MM.1S (cell line): ENCODE measurements around the gene SOX2.

Experiments
- DNase-seq: peaks from one replicate; pipeline ENCODE4 v3.0.0-alpha.2; 2015
- H2AFZ ChIP-seq: fragments of 300-600 bp; sonication (generic); 2 replicates; pipeline ENCODE4 v1.6.0; 2016; ENCODE audit warnings: antibody characterized with exemption, low read length
- H3F3A ChIP-seq: fragments of 300-600 bp; sonication (generic); 2 replicates; pipeline ENCODE4 v1.6.1; 2016; ENCODE audit warnings: mild to moderate bottlenecking, antibody characterized with exemption, low read length, moderate library complexity, mixed read lengths; ENCODE audit not compliant: insufficient read depth
- H3K27ac ChIP-seq: fragments of 300-600 bp; sonication (generic); 2 replicates; pipeline ENCODE4 v1.5.1; 2016; ENCODE audit warnings: mild to moderate bottlenecking, low read length
- H3K27me3 ChIP-seq: fragments of 300-600 bp; sonication (generic); replicated peaks from 2 replicates; pipeline ENCODE4 v1.6.0; 2016; ENCODE audit warnings: low read length; ENCODE audit not compliant: insufficient read depth
- H3K36me3 ChIP-seq: fragments of 300-600 bp; sonication (generic); replicated peaks from 2 replicates; pipeline ENCODE4 v1.6.1; 2016; ENCODE audit warnings: mild to moderate bottlenecking, low read length, mixed read lengths; ENCODE audit not compliant: insufficient read depth
- H3K4me1 ChIP-seq: fragments of 300-600 bp; sonication (generic); 2 replicates; pipeline ENCODE4 v1.6.1; 2016; ENCODE audit warnings: low read length, mixed read lengths
- H3K4me2 ChIP-seq: fragments of 300-600 bp; sonication (generic); 2 replicates; pipeline ENCODE4 v1.6.0; 2016; ENCODE audit warnings: low read depth, low read length
- H3K4me3 ChIP-seq: fragments of 300-600 bp; sonication (generic); 2 replicates; pipeline ENCODE4 v1.5.1; 2016; ENCODE audit warnings: low read length, mixed read lengths
- H3K79me2 ChIP-seq: fragments of 300-600 bp; sonication (generic); 2 replicates; pipeline ENCODE4 v1.6.1; 2016; ENCODE audit warnings: mixed run types, low read length, mixed read lengths
- H3K9ac ChIP-seq: fragments of 300-600 bp; sonication (generic); 2 replicates; pipeline ENCODE4 v1.6.1; 2016; ENCODE audit warnings: low read length, mixed read lengths
- H3K9me2 ChIP-seq: fragments of 300-600 bp; sonication (generic); replicated peaks from 2 replicates; pipeline ENCODE4 v1.6.1; 2016; ENCODE audit warnings: mild to moderate bottlenecking, low read length, mixed read lengths; ENCODE audit not compliant: insufficient read depth
- H3K9me3 ChIP-seq: fragments of 300-600 bp; sonication (generic); replicated peaks from 2 replicates; pipeline ENCODE4 v1.6.1; 2016; ENCODE audit warnings: mild to moderate bottlenecking, low read length, mixed read lengths; ENCODE audit not compliant: insufficient read depth
- H4K20me1 ChIP-seq: fragments of 300-600 bp; sonication (generic); 2 replicates; pipeline ENCODE4 v1.6.1; 2016; ENCODE audit warnings: mild to moderate bottlenecking, low read length, moderate library complexity, mixed read lengths; ENCODE audit not compliant: insufficient read depth
- EZH2 ChIP-seq: fragments of 300-600 bp; sonication (generic); optimal IDR thresholded peaks from 2 replicates; pipeline ENCODE3; 2017; ENCODE audit warnings: low read depth, mild to moderate bottlenecking, antibody characterized with exemption, low read length, mixed read lengths
- EZH2phosphoT487 ChIP-seq: fragments of 300-600 bp; sonication (generic); IDR thresholded peaks from 2 replicates; pipeline ENCODE4 v1.6.1; 2018; ENCODE audit warnings: antibody characterized with exemption, low read length
- TF ChIP-seq, protein P1 (sequence below): fragments of 300-600 bp; sonication (generic); IDR thresholded peaks from 2 replicates; pipeline ENCODE4 v1.5.1; 2016; ENCODE audit warnings: antibody characterized with exemption, low read length, mixed read lengths

SOX2 gene

GRCh38 chr3:181729341-181729869, 17.7 kb downstream of the SOX2 start:
- H3K9ac ChIP-seq = no peak overlapping the region
- TF ChIP-seq, protein P1, sequence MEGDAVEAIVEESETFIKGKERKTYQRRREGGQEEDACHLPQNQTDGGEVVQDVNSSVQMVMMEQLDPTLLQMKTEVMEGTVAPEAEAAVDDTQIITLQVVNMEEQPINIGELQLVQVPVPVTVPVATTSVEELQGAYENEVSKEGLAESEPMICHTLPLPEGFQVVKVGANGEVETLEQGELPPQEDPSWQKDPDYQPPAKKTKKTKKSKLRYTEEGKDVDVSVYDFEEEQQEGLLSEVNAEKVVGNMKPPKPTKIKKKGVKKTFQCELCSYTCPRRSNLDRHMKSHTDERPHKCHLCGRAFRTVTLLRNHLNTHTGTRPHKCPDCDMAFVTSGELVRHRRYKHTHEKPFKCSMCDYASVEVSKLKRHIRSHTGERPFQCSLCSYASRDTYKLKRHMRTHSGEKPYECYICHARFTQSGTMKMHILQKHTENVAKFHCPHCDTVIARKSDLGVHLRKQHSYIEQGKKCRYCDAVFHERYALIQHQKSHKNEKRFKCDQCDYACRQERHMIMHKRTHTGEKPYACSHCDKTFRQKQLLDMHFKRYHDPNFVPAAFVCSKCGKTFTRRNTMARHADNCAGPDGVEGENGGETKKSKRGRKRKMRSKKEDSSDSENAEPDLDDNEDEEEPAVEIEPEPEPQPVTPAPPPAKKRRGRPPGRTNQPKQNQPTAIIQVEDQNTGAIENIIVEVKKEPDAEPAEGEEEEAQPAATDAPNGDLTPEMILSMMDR = no peak
- no peak for TF ChIP-seq EZH2phosphoT487
- no peak for TF ChIP-seq EZH2
- no peak overlapping the region for H3K4me3 ChIP-seq
- no peaks in the 10 kb centered on the region for H3K9me3 ChIP-seq
- H4K20me1 ChIP-seq = no peaks in the 10 kb centered on the region
- no peak overlapping the region for H3K27ac ChIP-seq
- DNase-seq = no peak
- no peaks in the 10 kb centered on the region for H3K9me2 ChIP-seq
- no peaks in the 10 kb centered on the region for H3K27me3 ChIP-seq
- no peaks in the 10 kb centered on the region for H3K79me2 ChIP-seq
- H3K4me2 ChIP-seq = no peak overlapping the region
- H3K4me1 ChIP-seq = peaks cover 4% of the 10 kb centered on the region; the same call in 1 of the 2 replicates
- H3F3A ChIP-seq = no peaks in the 10 kb centered on the region
- no peak overlapping the region for H2AFZ ChIP-seq
- H3K36me3 ChIP-seq = no peaks in the 10 kb centered on the region

GRCh38 chr3:181730316-181730715, 18.6 kb downstream of the SOX2 start:
- no peak overlapping the region for H3K27ac ChIP-seq
- no peak overlapping the region for H3K4me3 ChIP-seq
- no peaks in the 10 kb centered on the region for H3K36me3 ChIP-seq
- no peak overlapping the region for H3K9ac ChIP-seq
- no peak for DNase-seq
- H3K27me3 ChIP-seq = no peaks in the 10 kb centered on the region
- no peaks in the 10 kb centered on the region for H4K20me1 ChIP-seq
- no peaks in the 10 kb centered on the region for H3K9me2 ChIP-seq
- TF ChIP-seq EZH2phosphoT487 = no peak
- no peak for TF ChIP-seq EZH2
- TF ChIP-seq, protein P1 = no peak
- H3K4me1 ChIP-seq = peaks cover 4% of the 10 kb centered on the region; the same call in 1 of the 2 replicates
- no peaks in the 10 kb centered on the region for H3F3A ChIP-seq
- no peaks in the 10 kb centered on the region for H3K9me3 ChIP-seq
- H3K4me2 ChIP-seq = no peak overlapping the region
- H3K79me2 ChIP-seq = no peaks in the 10 kb centered on the region
- no peak overlapping the region for H2AFZ ChIP-seq

- peaks cover 4% of the 10 kb centered on the region; the same call in 1 of the 2 replicates for H3K4me1 ChIP-seq
- no peaks in the 10 kb centered on the region for H3K9me2 ChIP-seq
- H3K27me3 ChIP-seq = no peaks in the 10 kb centered on the region
- H3K27ac ChIP-seq = no peak overlapping the region
- no peak for DNase-seq
- no peak for TF ChIP-seq EZH2phosphoT487
- no peak for TF ChIP-seq EZH2
- TF ChIP-seq, protein P1 = no peak
- no peaks in the 10 kb centered on the region for H3K79me2 ChIP-seq
- H3F3A ChIP-seq = no peaks in the 10 kb centered on the region
- H3K36me3 ChIP-seq = no peaks in the 10 kb centered on the region
- H3K4me3 ChIP-seq = no peak overlapping the region
- H4K20me1 ChIP-seq = no peaks in the 10 kb centered on the region
- no peak overlapping the region for H2AFZ ChIP-seq
- H3K9me3 ChIP-seq = no peaks in the 10 kb centered on the region
- no peak overlapping the region for H3K4me2 ChIP-seq
- H3K9ac ChIP-seq = no peak overlapping the region
Observed at GRCh38 chr3:181730934-181731333, 19.2 kb downstream of the SOX2 start.
